Kidney epithelial cell (primary cell): ENCODE results near the gene CCDC116. TPM values are rescaled to one million over a fixed set of nuclear protein-coding genes. Genes with fewer than 3 reads are reported as not detected.
"Not testable (repeated sequence)": the region's sequence is repeated elsewhere in the genome, so short reads cannot be mapped to it uniquely, and the experiment has no call there.

Experiments used
- DNase-seq: peaks from one replicate; pipeline ENCODE4 v3.0.0-alpha.2; 2010; ENCODE audit warnings: low read depth
- H3K27me3 ChIP-seq: 2 replicates; pipeline ENCODE4 v1.6.0; 2011; ENCODE audit warnings: low read length; ENCODE audit not compliant: control insufficient read depth, insufficient read depth
- H3K36me3 ChIP-seq: 2 replicates; pipeline ENCODE4 v1.5.1; 2011; ENCODE audit warnings: low read length; ENCODE audit not compliant: control insufficient read depth, insufficient read depth
- H3K4me3 ChIP-seq: 2 replicates; pipeline ENCODE4 v1.5.1; 2011; ENCODE audit warnings: low read depth, mild to moderate bottlenecking, control low read depth, low read length
- total RNA-seq: library from RNA; depleted of rRNA; stranded (reverse); fragments of >200 nt; gene quantifications from 2 replicates; pipeline ENCODE4 v1.2.3, GENCODE V29; 2015
- TF ChIP-seq, protein P1 (sequence below): IDR thresholded peaks from 2 replicates; pipeline ENCODE4 v1.5.1; 2011; ENCODE audit warnings: mild to moderate bottlenecking, moderate library complexity, low read length, control low read depth, inconsistent platforms; ENCODE audit not compliant: insufficient read depth, poor library complexity, severe bottlenecking

CCDC116 gene
- total RNA-seq, 1 donor from 2014 or later: 0.38 TPM

DNA sequence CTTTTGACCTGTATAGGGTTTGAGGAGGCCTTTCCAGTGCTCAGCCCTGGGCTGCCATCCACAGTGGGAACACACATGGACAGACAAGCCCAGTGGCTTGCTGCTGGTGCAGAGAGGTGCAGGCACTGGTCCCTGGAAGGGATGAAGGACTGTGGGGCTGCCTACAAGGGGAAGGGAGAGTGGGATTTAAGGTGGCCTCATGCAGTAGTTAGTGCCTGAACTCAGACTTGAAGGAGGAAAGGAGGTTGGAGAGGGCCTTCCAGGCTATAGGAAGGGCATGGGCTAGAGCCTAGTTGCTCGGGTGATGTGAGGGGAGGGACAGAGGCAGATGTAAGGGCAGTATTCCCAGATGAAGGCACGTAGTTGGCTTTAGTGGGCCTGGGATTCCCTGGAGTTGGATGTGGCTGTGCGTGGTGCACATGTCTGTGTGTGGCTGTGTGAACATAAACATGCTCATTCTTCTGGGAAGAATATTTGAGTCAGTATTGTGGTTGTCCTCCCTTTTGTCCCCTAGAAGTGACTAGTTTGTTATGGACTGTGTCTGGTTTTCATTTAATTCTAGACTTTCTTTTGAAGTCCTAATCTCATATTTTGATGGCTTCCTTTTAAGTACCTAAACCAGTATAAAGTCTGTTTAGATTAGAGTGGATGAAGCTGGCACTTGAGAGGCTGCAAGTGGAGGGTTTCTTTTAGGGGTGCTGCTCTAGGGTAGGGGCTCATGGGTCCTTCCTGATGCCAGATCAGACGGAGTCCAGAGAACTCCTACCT lies 21.2 kb upstream of the CCDC116 start:
- DNase-seq: no peak
- TF ChIP-seq, protein P1, sequence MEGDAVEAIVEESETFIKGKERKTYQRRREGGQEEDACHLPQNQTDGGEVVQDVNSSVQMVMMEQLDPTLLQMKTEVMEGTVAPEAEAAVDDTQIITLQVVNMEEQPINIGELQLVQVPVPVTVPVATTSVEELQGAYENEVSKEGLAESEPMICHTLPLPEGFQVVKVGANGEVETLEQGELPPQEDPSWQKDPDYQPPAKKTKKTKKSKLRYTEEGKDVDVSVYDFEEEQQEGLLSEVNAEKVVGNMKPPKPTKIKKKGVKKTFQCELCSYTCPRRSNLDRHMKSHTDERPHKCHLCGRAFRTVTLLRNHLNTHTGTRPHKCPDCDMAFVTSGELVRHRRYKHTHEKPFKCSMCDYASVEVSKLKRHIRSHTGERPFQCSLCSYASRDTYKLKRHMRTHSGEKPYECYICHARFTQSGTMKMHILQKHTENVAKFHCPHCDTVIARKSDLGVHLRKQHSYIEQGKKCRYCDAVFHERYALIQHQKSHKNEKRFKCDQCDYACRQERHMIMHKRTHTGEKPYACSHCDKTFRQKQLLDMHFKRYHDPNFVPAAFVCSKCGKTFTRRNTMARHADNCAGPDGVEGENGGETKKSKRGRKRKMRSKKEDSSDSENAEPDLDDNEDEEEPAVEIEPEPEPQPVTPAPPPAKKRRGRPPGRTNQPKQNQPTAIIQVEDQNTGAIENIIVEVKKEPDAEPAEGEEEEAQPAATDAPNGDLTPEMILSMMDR: no peak
- no peak overlapping the region for H3K4me3 ChIP-seq
- no peaks in the 10 kb centered on the region for H3K27me3 ChIP-seq
- peaks cover 1% of the 10 kb centered on the region for H3K36me3 ChIP-seq

DNA sequence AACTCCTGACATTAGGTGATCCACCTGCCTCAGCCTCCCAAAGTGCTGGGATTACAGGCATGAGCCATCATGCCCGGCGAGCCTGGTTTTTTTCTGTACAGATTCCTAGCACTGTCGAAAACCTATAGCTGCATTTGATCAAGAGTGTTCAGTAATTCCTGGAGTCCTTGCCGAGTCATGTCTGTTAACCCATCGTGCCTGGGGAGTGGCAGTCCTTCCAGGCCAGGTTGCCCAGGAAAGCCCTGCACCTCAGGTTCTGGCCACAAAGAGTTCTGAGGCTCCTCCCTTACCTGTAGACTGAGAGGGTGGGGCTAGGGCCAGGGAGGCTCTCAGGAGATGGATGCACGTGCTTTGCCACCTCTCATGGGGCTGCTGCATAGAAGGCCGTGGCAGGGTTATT lies 19.7 kb upstream of the CCDC116 start:
- TF ChIP-seq, protein P1: no peak
- no peaks in the 10 kb centered on the region for H3K27me3 ChIP-seq
- peaks cover 1% of the 10 kb centered on the region for H3K36me3 ChIP-seq
- DNase-seq: no peak
- no peak overlapping the region for H3K4me3 ChIP-seq

- peaks cover 1% of the 10 kb centered on the region for H3K36me3 ChIP-seq
- DNase-seq: no peak
- TF ChIP-seq, protein P1: no peak
Measured at GRCh38 chr22:21613553-21614233, 18.9 kb upstream of the CCDC116 start.

GRCh38 chr22:21615731-21616130 lies 16.8 kb upstream of the CCDC116 start:
- Histone ChIP-seq H3K4me3 (no peak overlapping the region), H3K27me3 (no peaks in the 10 kb centered on the region), H3K36me3 (peaks cover 1% of the 10 kb centered on the region)
- TF ChIP-seq, protein P1: no peak
- no peak for DNase-seq

More at GRCh38 chr22:21613553-21614233, 18.9 kb upstream of the CCDC116 start:
- no peak overlapping the region for H3K4me3 ChIP-seq
- no peaks in the 10 kb centered on the region for H3K27me3 ChIP-seq

GRCh38 chr22:21617337-21617736 lies 15.2 kb upstream of the CCDC116 start:
- not testable (repeated sequence) for DNase-seq, H3K4me3 ChIP-seq, H3K36me3 ChIP-seq, H3K27me3 ChIP-seq

- H3K4me3 ChIP-seq: no peak overlapping the region
- TF ChIP-seq, protein P1: no peak
- H3K36me3 ChIP-seq: peaks cover 3% of the 10 kb centered on the region
- H3K27me3 ChIP-seq: no peaks in the 10 kb centered on the region
- DNase-seq: no peak
Measured at GRCh38 chr22:21621025-21621424, 11.5 kb upstream of the CCDC116 start.
